Neural progenitor cell (in vitro differentiated cells): ENCODE data around the gene SREK1. TPM values are rescaled to one million over a fixed set of nuclear protein-coding genes. Genes with fewer than 3 reads are reported as not detected.

Experiments used
- DNase-seq: peaks from one replicate; pipeline ENCODE4 v3.0.0-alpha.2; 2016; ENCODE audit warnings: low spot score
- H2AFZ ChIP-seq: fragments of 200-600 bp; sonication (generic); replicated peaks from 2 replicates; pipeline ENCODE4 v1.6.1; 2016; ENCODE audit warnings: antibody characterized with exemption
- H3F3A ChIP-seq: fragments of 200-600 bp; sonication (generic); 2 replicates; pipeline ENCODE4 v1.6.1; 2016; ENCODE audit warnings: antibody characterized with exemption, low read depth
- H3K27ac ChIP-seq: fragments of 200-600 bp; sonication (generic); 2 replicates; pipeline ENCODE4 v1.5.1; 2016; ENCODE audit warnings: mild to moderate bottlenecking
- H3K27me3 ChIP-seq: fragments of 200-600 bp; sonication (generic); 2 replicates; pipeline ENCODE4 v1.6.1; 2016; ENCODE audit warnings: mild to moderate bottlenecking, moderate library complexity
- H3K36me3 ChIP-seq: fragments of 200-600 bp; sonication (generic); 2 replicates; pipeline ENCODE4 v1.5.1; 2016
- H3K4me1 ChIP-seq: fragments of 200-600 bp; sonication (generic); 2 replicates; pipeline ENCODE4 v1.6.1; 2016; ENCODE audit warnings: mixed run types
- H3K4me2 ChIP-seq: fragments of 200-600 bp; sonication (generic); 2 replicates; pipeline ENCODE4 v1.6.1; 2016
- H3K4me3 ChIP-seq: fragments of 200-600 bp; sonication (generic); 2 replicates; pipeline ENCODE4 v1.5.1; 2016
- H3K79me2 ChIP-seq: fragments of 200-600 bp; sonication (generic); 2 replicates; pipeline ENCODE4 v1.6.1; 2016; ENCODE audit warnings: low read depth
- H3K9ac ChIP-seq: fragments of 200-600 bp; sonication (generic); 2 replicates; pipeline ENCODE4 v1.6.1; 2016
- H3K9me3 ChIP-seq: fragments of 200-600 bp; sonication (generic); 2 replicates; pipeline ENCODE4 v1.5.1; 2016; ENCODE audit warnings: low read depth
- H4K20me1 ChIP-seq: fragments of 200-600 bp; sonication (generic); 2 replicates; pipeline ENCODE4 v1.6.1; 2016; ENCODE audit warnings: low read depth
- H3K27ac Mint-ChIP-seq: 3 replicates; pipeline ENCODE4 v1.8.0; 2021; ENCODE audit warnings: mixed read lengths
- H3K27me3 Mint-ChIP-seq: 2 replicates; pipeline ENCODE4 v1.8.0; 2022; ENCODE audit warnings: low read depth, mild to moderate bottlenecking, inconsistent platforms, moderate library complexity, mixed read lengths; ENCODE audit not compliant: insufficient read depth
- H3K36me3 Mint-ChIP-seq: 3 replicates; pipeline ENCODE4 v1.8.0; 2021; ENCODE audit warnings: mixed read lengths
- H3K4me1 Mint-ChIP-seq: 3 replicates; pipeline ENCODE4 v1.8.0; 2021; ENCODE audit warnings: mixed read lengths
- H3K4me3 Mint-ChIP-seq: 3 replicates; pipeline ENCODE4 v1.8.0; 2021; ENCODE audit warnings: mild to moderate bottlenecking, moderate library complexity, mixed read lengths
- H3K9me3 Mint-ChIP-seq: 3 replicates; pipeline ENCODE4 v1.8.0; 2020; ENCODE audit warnings: mixed read lengths
- EZH2 ChIP-seq: fragments of 200-600 bp; sonication (generic); IDR thresholded peaks from 2 replicates; pipeline ENCODE4 v1.6.1; 2017; ENCODE audit warnings: antibody characterized with exemption, mild to moderate bottlenecking, moderate library complexity
- EZH2phosphoT487 ChIP-seq: fragments of 200-600 bp; sonication (generic); IDR thresholded peaks from 2 replicates; pipeline ENCODE4 v1.6.1; 2017; ENCODE audit warnings: antibody characterized with exemption
- total RNA-seq: library from RNA; depleted of rRNA; stranded (reverse); fragments of >200 nt; gene quantifications from 2 replicates; pipeline ENCODE4 v1.2.3, GENCODE V29; 2015; ENCODE audit warnings: low replicate concordance
- TF ChIP-seq, protein P1 (sequence below): fragments of 200-600 bp; sonication (generic); IDR thresholded peaks from 2 replicates; pipeline ENCODE4 v1.5.1; 2017; ENCODE audit warnings: antibody characterized with exemption, mild to moderate bottlenecking

Gene SREK1
- total RNA-seq, 1 donor from 2014 or later, result 95.6 TPM

DNA sequence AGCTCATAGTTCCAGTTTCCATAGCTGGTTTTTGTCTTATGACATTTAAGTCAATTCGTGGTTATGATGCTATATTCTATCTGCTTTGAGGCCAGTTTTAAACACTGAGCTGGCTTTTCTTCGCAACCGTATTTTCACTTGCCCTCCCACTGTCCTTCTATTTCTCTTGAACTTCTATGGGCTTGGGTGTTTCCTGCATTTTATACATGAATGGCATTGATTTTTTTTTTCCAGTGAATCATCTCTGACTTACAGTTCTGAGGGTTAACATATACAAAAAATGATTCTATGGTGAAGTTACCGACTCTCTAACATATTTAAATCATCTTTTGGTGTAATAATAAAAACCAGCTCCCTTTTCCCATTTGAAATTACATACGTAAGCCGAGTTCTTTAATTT, 88.2 kb downstream of the SREK1 start:
- Histone ChIP-seq H3K4me2 (no peak overlapping the region), H3K9me3 (no peaks in the 10 kb centered on the region), H3K27me3 (no peaks in the 10 kb centered on the region), H2AFZ (no peak overlapping the region), H3K4me1 (no peaks in the 10 kb centered on the region), H3F3A (no peaks in the 10 kb centered on the region), H3K27ac (no peak overlapping the region), H3K79me2 (no peaks in the 10 kb centered on the region), H3K9ac (no peak overlapping the region), H4K20me1 (no peaks in the 10 kb centered on the region), H3K36me3 (no peaks in the 10 kb centered on the region), H3K4me3 (no peak overlapping the region)
- Mint-ChIP-seq H3K9me3 (peaks cover 17% of the 10 kb centered on the region), H3K4me3 (no peak overlapping the region), H3K4me1 (peaks cover 17% of the 10 kb centered on the region), H3K36me3 (no peaks in the 10 kb centered on the region), H3K27ac (no peak overlapping the region), H3K27me3 (peaks cover 5% of the 10 kb centered on the region)
- no peak for TF ChIP-seq EZH2phosphoT487
- TF ChIP-seq, protein P1, sequence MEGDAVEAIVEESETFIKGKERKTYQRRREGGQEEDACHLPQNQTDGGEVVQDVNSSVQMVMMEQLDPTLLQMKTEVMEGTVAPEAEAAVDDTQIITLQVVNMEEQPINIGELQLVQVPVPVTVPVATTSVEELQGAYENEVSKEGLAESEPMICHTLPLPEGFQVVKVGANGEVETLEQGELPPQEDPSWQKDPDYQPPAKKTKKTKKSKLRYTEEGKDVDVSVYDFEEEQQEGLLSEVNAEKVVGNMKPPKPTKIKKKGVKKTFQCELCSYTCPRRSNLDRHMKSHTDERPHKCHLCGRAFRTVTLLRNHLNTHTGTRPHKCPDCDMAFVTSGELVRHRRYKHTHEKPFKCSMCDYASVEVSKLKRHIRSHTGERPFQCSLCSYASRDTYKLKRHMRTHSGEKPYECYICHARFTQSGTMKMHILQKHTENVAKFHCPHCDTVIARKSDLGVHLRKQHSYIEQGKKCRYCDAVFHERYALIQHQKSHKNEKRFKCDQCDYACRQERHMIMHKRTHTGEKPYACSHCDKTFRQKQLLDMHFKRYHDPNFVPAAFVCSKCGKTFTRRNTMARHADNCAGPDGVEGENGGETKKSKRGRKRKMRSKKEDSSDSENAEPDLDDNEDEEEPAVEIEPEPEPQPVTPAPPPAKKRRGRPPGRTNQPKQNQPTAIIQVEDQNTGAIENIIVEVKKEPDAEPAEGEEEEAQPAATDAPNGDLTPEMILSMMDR, result no peak
- no peak for TF ChIP-seq EZH2
- DNase-seq, result no peak

DNA sequence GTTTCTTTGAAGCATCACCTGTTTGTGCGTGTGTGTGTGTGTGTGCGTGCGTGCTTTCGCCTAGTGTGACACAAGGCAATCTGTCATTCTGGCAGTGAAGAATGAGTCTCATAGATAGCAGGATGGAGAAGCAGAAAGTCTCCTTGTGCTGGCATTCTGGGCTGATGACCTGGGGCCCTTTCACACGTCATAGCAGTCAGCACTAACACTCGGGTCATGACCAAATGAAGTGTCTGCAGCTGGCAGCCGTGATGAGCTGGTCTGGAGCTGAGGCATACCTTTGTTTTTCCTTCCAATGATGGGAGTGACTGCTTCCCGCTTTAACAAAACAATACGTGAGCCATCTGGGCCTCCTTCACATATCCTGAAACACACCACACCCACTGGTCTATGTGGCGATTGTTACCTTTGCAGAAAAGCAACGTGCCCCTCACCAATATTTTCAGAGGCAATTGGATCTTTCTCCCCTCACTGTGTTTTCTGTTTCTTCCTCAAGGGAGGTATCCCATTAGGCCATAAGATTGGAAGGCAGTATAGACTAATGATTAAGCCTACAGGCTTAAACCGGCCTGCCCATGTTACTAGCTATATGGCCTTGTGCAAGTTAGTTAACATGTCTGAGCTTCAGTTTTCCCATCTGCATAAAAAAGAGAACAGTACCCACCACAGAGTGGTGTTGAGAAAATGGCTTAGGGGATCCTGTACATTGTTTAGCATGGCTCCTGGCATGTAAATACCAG, 88.8 kb downstream of the SREK1 start:
- no peaks in the 10 kb centered on the region for H3K36me3 ChIP-seq
- H3K9me3 Mint-ChIP-seq, result peaks cover 18% of the 10 kb centered on the region
- no peak overlapping the region for H3K4me3 Mint-ChIP-seq
- no peak overlapping the region for H3K4me3 ChIP-seq
- peaks cover 5% of the 10 kb centered on the region for H3K27me3 Mint-ChIP-seq
- H3K27ac ChIP-seq, result no peak overlapping the region
- no peak for DNase-seq
- H3K27ac Mint-ChIP-seq, result no peak overlapping the region
- H3K9ac ChIP-seq, result no peak overlapping the region
- no peaks in the 10 kb centered on the region for H3K9me3 ChIP-seq
- H3K4me1 Mint-ChIP-seq, result peaks cover 17% of the 10 kb centered on the region
- no peaks in the 10 kb centered on the region for H3K4me1 ChIP-seq
- H4K20me1 ChIP-seq, result no peaks in the 10 kb centered on the region
- H3K4me2 ChIP-seq, result no peak overlapping the region
- H3K79me2 ChIP-seq, result no peaks in the 10 kb centered on the region
- H3F3A ChIP-seq, result no peaks in the 10 kb centered on the region
- TF ChIP-seq, protein P1, result no peak
- no peak for TF ChIP-seq EZH2phosphoT487
- TF ChIP-seq EZH2, result no peak
- no peaks in the 10 kb centered on the region for H3K27me3 ChIP-seq
- H3K36me3 Mint-ChIP-seq, result no peaks in the 10 kb centered on the region
- H2AFZ ChIP-seq, result no peak overlapping the region

Other genes with a start within 250 kb of the SREK1 start
- 46.5 and 77.6 TPM in 2 replicates for gene ERBIN, start 217.7 kb upstream of the SREK1 start, total RNA-seq